WI38 (cell line): Measurements from ENCODE around the gene EHBP1.

ENCODE experiments used
- H3K4me3 ChIP-seq: 2 replicates; pipeline ENCODE4 v1.5.1; 2011; ENCODE audit warnings: low read depth, mild to moderate bottlenecking, control low read depth, low read length
- CTCF ChIP-seq: IDR thresholded peaks from 2 replicates; pipeline ENCODE4 v1.5.1; 2012; ENCODE audit warnings: low read depth, mild to moderate bottlenecking, control low read depth, low read length

The EHBP1 gene

GRCh38 chr2:62817348-62817747 lies 111.8 kb downstream of the EHBP1 start:
- no peak overlapping the region for H3K4me3 ChIP-seq
- no peak for TF ChIP-seq CTCF

DNA sequence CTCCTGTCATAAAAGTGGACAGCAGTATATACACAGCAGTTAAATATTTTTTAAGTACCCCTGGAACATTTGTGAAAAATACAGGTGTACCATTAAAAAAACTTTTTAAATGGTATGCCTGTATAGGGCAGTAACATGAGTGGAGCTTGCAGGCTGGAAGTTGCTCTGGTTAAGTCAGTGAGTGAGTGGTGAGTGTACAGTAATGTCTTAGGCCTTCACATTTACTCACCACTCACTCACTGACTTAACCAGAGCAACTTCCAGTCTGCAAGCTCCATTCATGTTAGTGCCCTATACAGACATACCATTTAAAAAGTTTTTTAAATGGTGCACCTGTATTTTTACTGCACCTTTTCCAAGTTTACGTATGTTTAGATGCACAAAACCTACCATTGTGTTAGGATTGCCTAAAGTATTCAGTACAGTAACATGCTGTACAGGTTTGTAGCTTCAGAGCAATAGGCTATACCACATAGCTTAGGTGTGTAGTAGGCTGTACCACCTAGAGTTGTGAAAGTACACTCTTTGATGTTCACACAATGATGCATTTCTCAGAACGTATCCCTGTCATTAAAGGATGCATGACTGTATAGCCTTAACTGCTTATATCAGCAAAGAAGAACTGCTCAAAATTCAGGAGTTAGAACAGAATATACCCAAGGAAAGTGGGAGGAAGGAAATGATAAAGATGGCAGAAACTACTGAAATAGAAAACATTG lies 112.6 kb downstream of the EHBP1 start:
- H3K4me3 ChIP-seq = no peak overlapping the region
- TF ChIP-seq CTCF = no peak

- H3K4me3 ChIP-seq = no peak overlapping the region
- no peak for TF ChIP-seq CTCF
Observed at GRCh38 chr2:62822549-62822948, 117.0 kb downstream of the EHBP1 start.

DNA sequence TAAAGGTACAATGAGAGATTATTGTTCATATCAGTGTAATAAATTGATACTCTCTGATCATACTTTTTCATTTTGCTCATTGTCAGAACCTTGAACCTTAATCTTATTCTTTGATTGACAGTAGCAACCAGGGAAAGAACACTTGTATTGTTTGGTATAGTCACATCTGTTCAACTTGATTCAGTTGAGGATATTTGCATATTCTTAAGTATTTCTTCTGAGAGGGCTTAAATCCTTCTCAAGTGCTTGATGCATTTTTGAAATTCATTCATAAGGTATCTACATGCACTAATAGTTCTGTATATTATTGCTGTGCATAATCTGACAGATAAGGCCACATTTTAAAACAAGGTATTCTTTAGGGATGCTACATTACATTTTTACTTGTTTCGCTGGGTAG lies 118.9 kb downstream of the EHBP1 start:
- TF ChIP-seq CTCF = no peak
- H3K4me3 ChIP-seq = no peak overlapping the region

- no peak for TF ChIP-seq CTCF
- H3K4me3 ChIP-seq = no peak overlapping the region
Observed at GRCh38 chr2:62826141-62826540, 120.6 kb downstream of the EHBP1 start.

- no peak for TF ChIP-seq CTCF
- no peak overlapping the region for H3K4me3 ChIP-seq
Observed at GRCh38 chr2:62826953-62827675, 121.6 kb downstream of the EHBP1 start.

- H3K4me3 ChIP-seq = no peak overlapping the region
- TF ChIP-seq CTCF = no peak
Observed at GRCh38 chr2:62831729-62832128, 126.2 kb downstream of the EHBP1 start.
